Mesenteric fat pad (tissue), 1 donor: ENCODE results near the gene KRT6B. TPM values are rescaled to one million over a fixed set of nuclear protein-coding genes. Genes with fewer than 3 reads are reported as not detected.
"Not testable (repeated sequence)": the region's sequence is repeated elsewhere in the genome, so short reads cannot be mapped to it uniquely, and the experiment has no call there.

Experiments used
- DNase-seq: peaks from one replicate; pipeline ENCODE4 v3.0.0-alpha.2; 2020; ENCODE audit warnings: low spot score
- long read RNA-seq: library from polyadenylated mRNA; unstranded; transcript quantifications from one replicate; pipeline ENCODE4 v2.0.0, GENCODE V29; 2020
- total RNA-seq: library from RNA; stranded (reverse); fragmentation: NEBNext Ultra II Directional; extraction: Animal tissue kit (Norgen Biotek cat#: 25700); gene quantifications from one replicate; pipeline ENCODE4 v1.2.1, GENCODE V29; 2021
- donor health status: DM: yes; HTN: yes; CAD: no.

Gene KRT6B
- total RNA-seq, result not detected
- long read RNA-seq, result 0 reads

- DNase-seq, result no peak
These were observed at the start of gene KRT6B for GRCh38 chr12:52452101-52452500. Gene KRT6B, minus strand, starts transcription at chr12:52452146. Its CDS starts 68 bp downstream, at chr12:52452078.

- DNase-seq, result no peak
These were observed 49.5 kb upstream of the KRT6B start for GRCh38 chr12:52501490-52501889.

- not testable (repeated sequence) for DNase-seq
These were observed 48.6 kb upstream of the KRT6B start for GRCh38 chr12:52500574-52500973.

- DNase-seq, result no peak
These were observed 48.0 kb upstream of the KRT6B start for GRCh38 chr12:52499806-52500560.

- no peak for DNase-seq
These were observed 47.0 kb upstream of the KRT6B start for GRCh38 chr12:52498946-52499345.

GRCh38 chr12:52497975-52498374, 46.0 kb upstream of the KRT6B start:
- no peak for DNase-seq

- no peak for DNase-seq
These were observed 44.7 kb upstream of the KRT6B start for GRCh38 chr12:52496590-52497071.

- DNase-seq, result no peak
These were observed 44.1 kb upstream of the KRT6B start for GRCh38 chr12:52496054-52496453.

GRCh38 chr12:52495389-52495788, 43.4 kb upstream of the KRT6B start:
- no peak for DNase-seq

- DNase-seq, result no peak
These were observed 42.6 kb upstream of the KRT6B start for GRCh38 chr12:52494518-52494917.

- DNase-seq, result no peak
These were observed 42.2 kb upstream of the KRT6B start for GRCh38 chr12:52494100-52494499.

GRCh38 chr12:52493172-52493571, 41.2 kb upstream of the KRT6B start, which contains the start of gene KRT6A:
Gene KRT6A, minus strand, starts transcription at chr12:52493257. Its CDS starts 69 bp downstream, at chr12:52493188.
- DNase-seq, result no peak

GRCh38 chr12:52492405-52492804, 40.5 kb upstream of the KRT6B start:
- not testable (repeated sequence) for DNase-seq

- DNase-seq, result not testable (repeated sequence)
These were observed 39.5 kb upstream of the KRT6B start for GRCh38 chr12:52491495-52491894.

- no peak for DNase-seq
These were observed 36.8 kb upstream of the KRT6B start for GRCh38 chr12:52488736-52489135.

GRCh38 chr12:52487744-52488443, 35.9 kb upstream of the KRT6B start:
- not testable (repeated sequence) for DNase-seq

GRCh38 chr12:52487211-52487610, 35.3 kb upstream of the KRT6B start:
- no peak for DNase-seq

GRCh38 chr12:52486166-52487105, 34.5 kb upstream of the KRT6B start:
- DNase-seq, result no peak

- no peak for DNase-seq
These were observed 28.1 kb upstream of the KRT6B start for GRCh38 chr12:52480073-52480472.

- DNase-seq, result no peak
These were observed 25.7 kb upstream of the KRT6B start for GRCh38 chr12:52477651-52478050.

GRCh38 chr12:52474212-52474611, 22.3 kb upstream of the KRT6B start:
- DNase-seq, result no peak
